ENCODE results near the gene OSBPL8. TPM values are rescaled to one million over a fixed set of nuclear protein-coding genes. Genes with fewer than 3 reads are reported as not detected.

OSBPL8 gene

DNA sequence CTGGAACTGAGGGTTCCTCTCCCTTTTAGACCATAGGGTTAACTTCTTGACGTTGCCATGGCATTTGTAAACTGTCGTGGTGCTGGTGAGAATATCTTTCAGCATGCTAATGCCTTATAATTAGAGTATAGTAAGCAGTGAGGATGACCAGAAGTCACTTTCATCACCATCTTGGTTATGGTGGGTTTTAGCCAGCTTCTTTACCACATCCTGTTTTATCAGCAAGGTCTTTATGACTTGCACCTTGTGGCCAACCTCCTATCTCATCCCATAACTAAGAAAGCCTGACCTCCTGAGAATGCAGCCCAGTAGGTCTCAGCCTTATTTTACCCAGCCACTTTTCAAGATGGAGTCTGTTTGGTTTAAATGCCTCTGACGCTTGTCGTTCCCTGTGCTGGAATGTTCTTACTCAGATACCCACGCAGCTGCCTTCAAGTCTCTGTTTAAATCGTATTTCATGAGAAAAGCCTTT lies 255.5 kb downstream of the OSBPL8 start:
- WGBS: 89% methylated on average over 6 of the region's 6 CpGs
- no peak overlapping the region for H2BK15ac ChIP-seq (ENCODE audit: low read depth, poor library complexity, severe bottlenecking)
- H3K18ac ChIP-seq (ENCODE audit: low read depth in 1 of 2, low read length in 2 of 2): no peak overlapping the region
- H3K27ac ChIP-seq (ENCODE audit: low read length, poor library complexity, severe bottlenecking): no peak overlapping the region
- no peak for DNase-seq
- H4K91ac ChIP-seq (ENCODE audit: low read length): no peak overlapping the region
- no peak overlapping the region for H3K14ac ChIP-seq (ENCODE audit: low read length in 2 of 2)
- no peaks in the 10 kb centered on the region for H3K27me3 ChIP-seq (ENCODE audit: control insufficient read depth in 1 of 2, insufficient read depth in 1 of 2, low read length in 2 of 2)
- H3K36me3 ChIP-seq (ENCODE audit: control insufficient read depth in 1 of 2, insufficient read depth in 2 of 2, low read depth in 1 of 2, low read length in 2 of 2): no peaks in the 10 kb centered on the region
- H3K4me3 ChIP-seq (ENCODE audit: insufficient read depth in 1 of 2, low read depth in 1 of 2, low read length in 2 of 2): no peak overlapping the region
- H2BK5ac ChIP-seq (ENCODE audit: low read depth, low read length, poor library complexity, severe bottlenecking): no peak overlapping the region
- H2AK5ac ChIP-seq (ENCODE audit: low read length, severe bottlenecking): no peak overlapping the region
- H2BK12ac ChIP-seq (ENCODE audit: low read length in 2 of 2): no peak overlapping the region
- no peak overlapping the region for H3K4ac ChIP-seq (ENCODE audit: low read depth in 1 of 2, low read length in 2 of 2)
- no peaks in the 10 kb centered on the region for H3K4me1 ChIP-seq (ENCODE audit: control insufficient read depth, insufficient read depth, low read depth, low read length)
- no peaks in the 10 kb centered on the region for H3K79me1 ChIP-seq (replicated peaks; ENCODE audit: low read length, poor library complexity, severe bottlenecking)
- no peak overlapping the region for H3K23ac ChIP-seq (ENCODE audit: low read length in 2 of 2)
- H2BK120ac ChIP-seq (ENCODE audit: low read depth, low read length): no peak overlapping the region
- no peak overlapping the region for H2AFZ ChIP-seq (ENCODE audit: low read depth, low read length)
- no peak overlapping the region for H4K8ac ChIP-seq (ENCODE audit: low read length)
- no peaks in the 10 kb centered on the region for H3K9me3 ChIP-seq (ENCODE audit: control insufficient read depth, low read length)
- H3K4me2 ChIP-seq (ENCODE audit: low read length, poor library complexity, severe bottlenecking): no peak overlapping the region
- no peak overlapping the region for H3K9ac ChIP-seq (ENCODE audit: low read length)

DNA sequence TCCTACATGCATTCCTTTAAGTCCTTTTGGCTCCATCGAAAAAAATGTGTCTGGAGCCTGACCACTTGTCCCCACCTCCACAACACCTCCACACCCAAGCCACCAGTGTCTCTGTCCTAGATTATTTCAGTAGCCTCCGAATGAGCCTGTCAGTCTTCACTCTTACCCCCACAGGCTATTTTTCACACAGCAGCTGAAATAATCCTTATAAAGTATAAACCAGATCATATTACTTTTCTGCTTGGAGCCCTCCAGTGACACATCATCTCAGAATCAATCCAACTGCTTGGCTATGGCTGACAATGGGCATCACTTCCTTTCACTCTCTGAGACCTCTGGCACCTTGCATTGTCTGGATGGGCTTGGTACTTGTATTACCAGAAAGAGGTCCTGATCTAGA lies 256.2 kb downstream of the OSBPL8 start:
- no peak overlapping the region for H2BK120ac ChIP-seq (ENCODE audit: low read depth, low read length)
- H3K9me3 ChIP-seq (ENCODE audit: control insufficient read depth, low read length): no peaks in the 10 kb centered on the region
- no peak overlapping the region for H3K4me2 ChIP-seq (ENCODE audit: low read length, poor library complexity, severe bottlenecking)
- WGBS: 95% methylated on average over 2 of the region's 2 CpGs
- H3K27me3 ChIP-seq (ENCODE audit: control insufficient read depth in 1 of 2, insufficient read depth in 1 of 2, low read length in 2 of 2): no peaks in the 10 kb centered on the region
- H3K36me3 ChIP-seq (ENCODE audit: control insufficient read depth in 1 of 2, insufficient read depth in 2 of 2, low read depth in 1 of 2, low read length in 2 of 2): no peaks in the 10 kb centered on the region
- H3K14ac ChIP-seq (ENCODE audit: low read length in 2 of 2): no peak overlapping the region
- H3K9ac ChIP-seq (ENCODE audit: low read length): no peak overlapping the region
- H3K79me1 ChIP-seq (replicated peaks; ENCODE audit: low read length, poor library complexity, severe bottlenecking): no peaks in the 10 kb centered on the region
- H2AK5ac ChIP-seq (ENCODE audit: low read length, severe bottlenecking): peak overlapping the region; percentile 55
- no peak for DNase-seq
- H4K91ac ChIP-seq (ENCODE audit: low read length): no peak overlapping the region
- H3K27ac ChIP-seq (ENCODE audit: low read length, poor library complexity, severe bottlenecking): no peak overlapping the region
- H3K23ac ChIP-seq (ENCODE audit: low read length in 2 of 2): no peak overlapping the region
- no peak overlapping the region for H2BK5ac ChIP-seq (ENCODE audit: low read depth, low read length, poor library complexity, severe bottlenecking)
- no peak overlapping the region for H2AFZ ChIP-seq (ENCODE audit: low read depth, low read length)
- H2BK12ac ChIP-seq (ENCODE audit: low read length in 2 of 2): no peak overlapping the region
- no peak overlapping the region for H4K8ac ChIP-seq (ENCODE audit: low read length)
- H3K18ac ChIP-seq (ENCODE audit: low read depth in 1 of 2, low read length in 2 of 2): no peak overlapping the region
- H3K4me3 ChIP-seq (ENCODE audit: insufficient read depth in 1 of 2, low read depth in 1 of 2, low read length in 2 of 2): no peak overlapping the region
- no peaks in the 10 kb centered on the region for H3K4me1 ChIP-seq (ENCODE audit: control insufficient read depth, insufficient read depth, low read depth, low read length)
- no peak overlapping the region for H3K4ac ChIP-seq (ENCODE audit: low read depth in 1 of 2, low read length in 2 of 2)
- no peak overlapping the region for H2BK15ac ChIP-seq (ENCODE audit: low read depth, poor library complexity, severe bottlenecking)

Small RNAs within 50 kb of the gene (small RNA-seq; reads per million reads assigned to genes)
- gene RN7SKP172 (ENCODE audit: low read depth): not detected
